Omental fat pad (tissue), 4 donors: ENCODE measurements around the gene SDK1. TPM values are rescaled to one million over a fixed set of nuclear protein-coding genes. Genes with fewer than 3 reads are reported as not detected.

Experiments used
- ATAC-seq: fragments of 150-250 bp; one replicate; pipeline ENCODE4 v1.9.1; 2016; ENCODE audit warnings: mild to moderate bottlenecking, moderate library complexity; ENCODE audit not compliant: low FRiP score
- DNase-seq: peaks from one replicate; pipeline ENCODE4 v3.0.0-alpha.2; 2019; ENCODE audit warnings: low spot score
- total RNA-seq, 4 donors: library from RNA; depleted of rRNA; stranded (reverse); fragments of >200 nt; gene quantifications; one replicate each; pipeline ENCODE4 v1.1.0, GENCODE V29; 2016
- TF ChIP-seq, protein P1 (sequence below), 3 donors: fragments of 450-650 bp; IDR thresholded peaks; one replicate each; pipeline ENCODE4 v1.5.1; 2016 to 2017; ENCODE audit warnings: antibody characterized with exemption in 3 of 3, mild to moderate bottlenecking in 3 of 3, moderate library complexity in 2 of 3

The SDK1 gene
- total RNA-seq, 4 donors from 2014 or later, result 2.5 to 14.7 (median 5.4) TPM

DNA sequence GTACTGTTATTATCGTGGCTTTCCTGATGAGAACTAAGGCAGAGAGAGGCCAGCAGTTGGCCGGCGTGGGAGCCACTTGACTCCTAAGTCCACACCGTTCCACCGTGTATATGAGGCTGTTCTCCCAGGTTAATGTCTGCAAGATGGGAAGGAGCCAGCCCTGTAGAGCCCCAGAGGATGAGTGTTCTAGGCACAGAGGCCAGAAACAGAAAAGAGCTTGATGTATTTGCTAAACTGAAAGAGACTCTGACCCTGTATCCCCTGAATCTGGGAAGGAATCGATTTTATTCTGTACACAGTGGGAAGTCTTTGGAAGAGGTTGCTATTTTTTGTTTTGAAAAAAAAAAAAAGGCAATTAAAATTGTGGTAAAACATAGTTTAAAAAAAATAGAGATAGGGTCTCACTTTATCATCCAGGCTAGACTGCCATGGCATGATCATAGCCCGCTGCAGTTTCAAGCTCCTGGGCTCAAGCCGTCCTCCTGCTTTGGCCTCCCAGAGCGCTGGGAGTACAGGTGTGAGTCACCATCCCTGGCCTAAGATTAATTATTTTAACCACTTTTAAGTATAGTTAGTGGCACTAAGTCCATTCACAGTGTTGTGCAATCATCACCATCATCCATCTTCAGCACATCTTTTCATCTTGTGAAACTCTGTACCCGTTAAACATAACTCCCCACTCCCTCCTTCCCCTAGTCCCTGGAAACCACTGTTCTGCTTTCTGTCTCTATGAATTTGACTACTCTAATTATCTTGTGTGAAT lies 348.8 kb downstream of the SDK1 start:
- DNase-seq (no peak), ATAC-seq (peak; percentile 89)
- TF ChIP-seq, protein P1, sequence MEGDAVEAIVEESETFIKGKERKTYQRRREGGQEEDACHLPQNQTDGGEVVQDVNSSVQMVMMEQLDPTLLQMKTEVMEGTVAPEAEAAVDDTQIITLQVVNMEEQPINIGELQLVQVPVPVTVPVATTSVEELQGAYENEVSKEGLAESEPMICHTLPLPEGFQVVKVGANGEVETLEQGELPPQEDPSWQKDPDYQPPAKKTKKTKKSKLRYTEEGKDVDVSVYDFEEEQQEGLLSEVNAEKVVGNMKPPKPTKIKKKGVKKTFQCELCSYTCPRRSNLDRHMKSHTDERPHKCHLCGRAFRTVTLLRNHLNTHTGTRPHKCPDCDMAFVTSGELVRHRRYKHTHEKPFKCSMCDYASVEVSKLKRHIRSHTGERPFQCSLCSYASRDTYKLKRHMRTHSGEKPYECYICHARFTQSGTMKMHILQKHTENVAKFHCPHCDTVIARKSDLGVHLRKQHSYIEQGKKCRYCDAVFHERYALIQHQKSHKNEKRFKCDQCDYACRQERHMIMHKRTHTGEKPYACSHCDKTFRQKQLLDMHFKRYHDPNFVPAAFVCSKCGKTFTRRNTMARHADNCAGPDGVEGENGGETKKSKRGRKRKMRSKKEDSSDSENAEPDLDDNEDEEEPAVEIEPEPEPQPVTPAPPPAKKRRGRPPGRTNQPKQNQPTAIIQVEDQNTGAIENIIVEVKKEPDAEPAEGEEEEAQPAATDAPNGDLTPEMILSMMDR (IDR thresholded peaks at IDR 0.05), result no peak

DNA sequence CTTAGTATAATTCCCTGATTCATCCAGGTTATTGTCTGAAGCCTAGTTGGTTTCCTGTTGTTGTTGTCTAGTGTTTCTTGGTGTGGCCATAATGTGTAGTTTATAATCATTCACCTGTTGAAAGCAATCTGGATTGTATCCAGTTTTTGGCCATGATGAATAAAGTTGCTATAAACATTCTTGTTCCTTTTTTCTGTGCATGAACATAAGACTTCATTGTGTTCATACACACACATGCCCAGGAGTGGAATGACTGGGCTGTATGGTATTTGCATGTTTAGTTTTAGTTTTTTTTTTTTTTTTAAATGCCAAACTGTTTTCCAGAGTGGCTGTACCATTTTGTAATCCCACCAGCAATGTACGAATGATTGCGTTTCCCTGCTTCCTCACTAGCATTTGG lies 349.8 kb downstream of the SDK1 start:
- ATAC-seq (no peak), DNase-seq (no peak)
- TF ChIP-seq, protein P1 (IDR thresholded peaks at IDR 0.05), result no peak

DNA sequence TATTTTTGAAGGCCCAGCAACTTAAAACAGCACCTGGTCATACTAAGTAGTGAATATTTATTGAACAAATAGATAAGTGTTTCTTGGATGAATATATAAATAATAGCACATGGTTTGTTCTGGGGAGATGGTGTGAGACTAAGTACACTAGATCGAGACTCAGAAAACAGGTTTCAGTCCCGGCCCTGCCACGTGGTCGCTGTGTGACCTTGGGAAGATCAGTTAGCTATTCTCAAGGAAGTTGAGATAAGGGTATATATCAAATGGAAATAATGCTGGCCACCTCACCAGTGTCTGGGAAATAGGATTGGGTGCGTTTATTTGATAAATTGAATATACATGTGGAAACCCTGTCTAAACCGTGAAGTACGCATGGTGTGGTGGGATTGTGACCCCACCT lies 354.6 kb downstream of the SDK1 start:
- ATAC-seq (no peak), DNase-seq (no peak)
- TF ChIP-seq, protein P1 (IDR thresholded peaks at IDR 0.05), result no peak

DNA sequence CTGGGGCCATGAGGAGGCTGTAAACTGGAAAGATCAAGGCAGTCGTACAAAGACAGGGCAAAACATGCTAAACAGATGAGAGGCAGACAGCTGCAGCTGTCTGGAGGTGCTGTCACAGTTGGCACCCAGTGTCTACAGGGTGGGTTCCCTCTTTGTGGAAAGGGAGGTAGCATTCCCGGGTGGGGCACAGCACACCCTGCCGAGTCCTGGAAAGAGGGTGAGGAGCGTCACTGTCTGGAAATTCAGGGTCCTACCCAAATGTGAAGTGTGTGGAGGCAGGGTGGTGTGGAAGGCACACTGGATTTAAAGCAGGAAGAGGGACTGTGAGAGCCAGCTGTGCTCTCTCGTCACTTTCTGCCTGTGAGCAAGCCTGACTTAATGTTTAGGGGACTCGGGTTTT lies 356.2 kb downstream of the SDK1 start:
- no peak for ATAC-seq
- TF ChIP-seq, protein P1 (IDR thresholded peaks at IDR 0.05), result no peak
- DNase-seq, result no peak

DNA sequence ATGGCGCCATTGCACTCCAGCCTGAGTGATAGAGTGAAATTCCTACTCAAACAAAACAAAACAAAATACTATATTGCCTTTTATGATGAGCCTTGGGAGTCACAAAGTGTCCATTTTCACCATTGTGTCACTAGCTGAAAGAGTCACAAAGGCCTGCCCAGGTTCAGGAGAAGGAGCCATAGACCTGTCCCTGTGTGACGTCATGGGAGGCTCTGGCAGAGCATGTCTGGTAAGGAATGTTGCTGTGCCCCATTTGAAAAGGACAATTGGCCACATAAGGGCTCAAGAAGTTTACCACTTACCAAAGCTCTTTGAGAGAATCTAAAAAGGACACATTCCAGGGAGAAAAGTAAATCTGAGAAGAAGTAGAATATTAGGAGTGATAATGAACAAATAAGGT lies 367.7 kb downstream of the SDK1 start:
- ATAC-seq (no peak), DNase-seq (no peak)
- TF ChIP-seq, protein P1 (IDR thresholded peaks at IDR 0.05), result no peak

DNA sequence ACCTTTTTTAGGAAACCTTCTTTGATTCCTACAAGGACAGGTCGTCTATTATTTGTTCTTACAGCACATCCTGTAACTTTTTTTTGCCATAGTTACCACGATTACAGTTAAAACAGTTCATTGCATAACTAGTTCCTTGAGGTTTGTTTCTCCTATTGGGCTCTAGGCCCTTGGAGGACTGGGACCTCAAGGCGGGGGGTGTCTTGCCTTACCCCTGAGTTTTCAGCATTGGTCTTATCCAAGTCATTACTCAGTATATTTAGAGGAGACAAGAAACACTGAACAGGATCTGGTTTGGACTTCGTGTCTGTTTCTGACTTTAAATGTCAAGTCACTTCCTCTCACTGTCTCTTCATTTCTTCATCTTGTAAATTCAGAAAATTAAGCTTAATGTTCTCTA lies 369.8 kb downstream of the SDK1 start:
- DNase-seq (no peak), ATAC-seq (no peak)
- TF ChIP-seq, protein P1 (IDR thresholded peaks at IDR 0.05), result no peak

DNA sequence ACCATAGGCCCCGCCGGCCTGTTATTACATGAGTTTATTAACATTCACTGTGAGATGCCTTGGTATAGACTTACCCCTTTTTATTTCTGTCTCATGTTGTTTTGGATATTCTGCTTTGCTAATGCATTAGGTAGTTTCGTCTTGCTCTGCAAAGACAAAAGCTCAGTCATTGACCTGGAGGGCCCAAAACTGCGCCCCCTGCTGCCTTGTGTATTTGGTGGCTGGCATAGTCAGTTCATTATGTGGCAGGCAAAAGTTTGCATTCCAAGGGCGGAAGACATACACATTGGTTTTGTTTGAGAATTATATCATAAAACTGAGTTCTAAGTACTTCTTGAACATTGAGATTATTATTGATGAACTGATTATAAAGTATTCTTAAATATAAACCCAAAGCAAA lies 372.5 kb downstream of the SDK1 start:
- TF ChIP-seq, protein P1 (IDR thresholded peaks at IDR 0.05), result no peak
- ATAC-seq, result no peak
- no peak for DNase-seq
